OCI-LY7 (cell line): Measurements from ENCODE around the gene SERINC4. TPM values are rescaled to one million over a fixed set of nuclear protein-coding genes. Genes with fewer than 3 reads are reported as not detected.

Source experiments
- BruUV-seq: library from RNA; stranded (reverse); fragments of 400-500 nt; replicated peaks from 2 replicates; lab custom pipeline; 2021; lab: Mats Ljungman, UMichigan
- CTCF ChIA-PET: fragments of 300-600 bp; sonication (Branson Sonifier 250); formaldehyde crosslinking; loops from one replicate; lab custom pipeline; 2022; ENCODE audit warnings: antibody characterized with exemption; ENCODE audit not compliant: unreplicated experiment; lab: Charles Lee
- POLR2A ChIA-PET: fragments of 300-600 bp; sonication (Branson Sonifier 250); formaldehyde crosslinking; loops from one replicate; lab custom pipeline; 2022; ENCODE audit warnings: antibody characterized with exemption; lab: Charles Lee
- DNase-seq: peaks from one replicate; pipeline ENCODE4 v3.0.0-alpha.2; 2015; ENCODE audit warnings: low spot score
- H2AFZ ChIP-seq: fragments of 200-600 bp; sonication (generic), shearing (Covaris generic); 2 replicates; pipeline ENCODE4 v1.6.1; 2014; ENCODE audit warnings: mild to moderate bottlenecking, antibody characterized with exemption, low read length, moderate library complexity
- H3K27ac ChIP-seq: fragments of 200-600 bp; sonication (generic); 2 replicates; pipeline ENCODE4 v1.5.1; 2014; ENCODE audit warnings: mixed run types, low read depth, mild to moderate bottlenecking, moderate library complexity, low read length, inconsistent platforms; ENCODE audit not compliant: poor library complexity, severe bottlenecking
- H3K36me3 ChIP-seq: fragments of 200-600 bp; sonication (generic); 2 replicates; pipeline ENCODE4 v1.6.1; 2014; ENCODE audit warnings: mild to moderate bottlenecking, antibody characterized with exemption, low read length, moderate library complexity, mixed read lengths; ENCODE audit not compliant: insufficient read depth
- H3K4me1 ChIP-seq: fragments of 200-600 bp; sonication (generic); 2 replicates; pipeline ENCODE4 v1.5.1; 2014; ENCODE audit warnings: mild to moderate bottlenecking, low read length; ENCODE audit not compliant: insufficient read depth, poor library complexity, severe bottlenecking
- H3K4me2 ChIP-seq: fragments of 200-600 bp; sonication (generic); 2 replicates; pipeline ENCODE4 v1.6.1; 2014; ENCODE audit warnings: mild to moderate bottlenecking, low read length
- H3K4me3 ChIP-seq: fragments of 200-600 bp; sonication (generic); 2 replicates; pipeline ENCODE4 v1.5.1; 2014; ENCODE audit warnings: mild to moderate bottlenecking, low read depth, low read length; ENCODE audit not compliant: poor library complexity, severe bottlenecking
- H3K79me2 ChIP-seq: fragments of 200-600 bp; sonication (generic); 2 replicates; pipeline ENCODE4 v1.6.1; 2016; ENCODE audit warnings: low read depth, mild to moderate bottlenecking, low read length, moderate library complexity, mixed read lengths; ENCODE audit not compliant: insufficient read depth
- H3K9me2 ChIP-seq: fragments of 200-600 bp; sonication (generic); 2 replicates; pipeline ENCODE4 v1.6.1; 2016; ENCODE audit warnings: mild to moderate bottlenecking, low read length, mixed read lengths; ENCODE audit not compliant: insufficient read depth
- H3K9me3 ChIP-seq: fragments of 200-600 bp; sonication (generic); 2 replicates; pipeline ENCODE4 v1.6.1; 2014; ENCODE audit warnings: mild to moderate bottlenecking, mixed run types, low read length, mixed read lengths
- H4K20me1 ChIP-seq: fragments of 200-600 bp; sonication (generic); 2 replicates; pipeline ENCODE4 v1.6.1; 2014; ENCODE audit warnings: mild to moderate bottlenecking, antibody characterized with exemption, low read length, moderate library complexity, mixed read lengths; ENCODE audit not compliant: insufficient read depth
- CTCF ChIP-seq: fragments of 200-600 bp; sonication (generic); conservative IDR thresholded peaks from 2 replicates; pipeline ENCODE4 v1.5.1; 2014; ENCODE audit warnings: mild to moderate bottlenecking, antibody characterized with exemption, low read length, moderate library complexity, mixed read lengths
- EZH2phosphoT487 ChIP-seq: fragments of 200-600 bp; sonication (generic); IDR thresholded peaks from 2 replicates; pipeline ENCODE4 v1.6.1; 2018; ENCODE audit warnings: low read depth, borderline replicate concordance, mild to moderate bottlenecking, mixed run types, antibody characterized with exemption, low read length, moderate library complexity, mixed read lengths
- intact Hi-C: fragments of 100-400 bp; cut with micrococcal nuclease; formaldehyde crosslinking; loops from one replicate; pipeline ENCODE4 v1.10.0; 2022; ENCODE audit not compliant: unreplicated experiment
- total RNA-seq, 2 experiments: library from RNA; depleted of rRNA in 1 of 2; stranded (reverse); fragments of >200 nt in 1 of 2; shearing (Covaris generic) in 1 of 2; gene quantifications; 2 replicates each; pipeline ENCODE4 v1.2.3, GENCODE V29; 2014 to 2022

Gene SERINC4
- total RNA-seq, 2 experiments from 2014 or later = 0.60 to 1.9 TPM

GRCh38 chr15:43777267-43777914 lies 22.6 kb downstream of the SERINC4 start:
- H3K79me2 ChIP-seq = peaks cover 49% of the 10 kb centered on the region
- POLR2A ChIA-PET = interaction anchor here (0.7 to 7.0 kb wide), 14 partner anchors 12 to 751 kb away, joined by 3 to 98 read pairs (median 10); partner anchors contain the start of genes HYPK, MFAP1, PDIA3 and SERF2
- peak; percentile 87 for DNase-seq
- no peaks in the 10 kb centered on the region for H3K9me3 ChIP-seq
- no peaks in the 10 kb centered on the region for H3K9me2 ChIP-seq
- intact Hi-C loops = loop anchor here (1.0 to 2.0 kb wide), 3 partner anchors 12 to 46 kb away; no protein-coding TSS in a partner anchor
- TF ChIP-seq CTCF (peak; percentile 89), EZH2phosphoT487 (no peak)
- H3K4me1 ChIP-seq = peaks cover 66% of the 10 kb centered on the region
- H3K4me2 ChIP-seq = peak overlapping the region; percentile 76
- TSS peak; percentile 72 for BruUV-seq
- H3K4me3 ChIP-seq = peak overlapping the region; percentile 79
- peak overlapping the region; percentile 15; the same call in 1 of the 2 replicates for H2AFZ ChIP-seq
- CTCF ChIA-PET = interaction anchor here (0.6 to 1.4 kb wide), 5 partner anchors 9 to 51 kb away, joined by 3 to 5 read pairs (median 4); no protein-coding TSS in a partner anchor
- H3K36me3 ChIP-seq = peaks cover 43% of the 10 kb centered on the region
- peak overlapping the region; percentile 91 for H3K27ac ChIP-seq
- peaks cover 22% of the 10 kb centered on the region for H4K20me1 ChIP-seq

- H2AFZ ChIP-seq = peak within 1 kb of the TSS; percentile 15; the same call in 1 of the 2 replicates
- peak within 1 kb of the TSS; percentile 91 for H3K27ac ChIP-seq
- peaks cover 52% of the 10 kb centered on the region for H3K79me2 ChIP-seq
- POLR2A ChIA-PET = interaction anchor here (0.6 to 7.0 kb wide), 14 partner anchors 12 to 992 kb away, joined by 4 to 98 read pairs (median 10); partner anchors contain the start of genes HYPK, MFAP1, PDIA3 and SERF2
- no peaks in the 10 kb centered on the region for H3K9me3 ChIP-seq
- intact Hi-C loops = loop anchor here (1.0 to 2.0 kb wide), 4 partner anchors 13 to 52 kb away; no protein-coding TSS in a partner anchor
- peak; percentile 89 for DNase-seq
- H4K20me1 ChIP-seq = peaks cover 28% of the 10 kb centered on the region
- BruUV-seq = no TSS peak
- TF ChIP-seq CTCF (no peak), EZH2phosphoT487 (no peak)
- H3K4me2 ChIP-seq = peak within 1 kb of the TSS; percentile 85
- peaks cover 66% of the 10 kb centered on the region for H3K4me1 ChIP-seq
- peak within 1 kb of the TSS; percentile 79 for H3K4me3 ChIP-seq
- no peaks in the 10 kb centered on the region for H3K9me2 ChIP-seq
- CTCF ChIA-PET = interaction anchor here (0.6 to 1.4 kb wide), 4 partner anchors 13 to 51 kb away, joined by 3 to 5 read pairs (median 4); no protein-coding TSS in a partner anchor
- H3K36me3 ChIP-seq = peaks cover 48% of the 10 kb centered on the region
Observed at GRCh38 chr15:43776718-43777266, 23.2 kb downstream of the SERINC4 start, which contains the start of gene ELL3. Gene ELL3, minus strand, starts transcription at chr15:43776966. Its CDS starts 65 bp downstream, at chr15:43776901.
